Measurements from ENCODE around the gene TMC2.

DNA sequence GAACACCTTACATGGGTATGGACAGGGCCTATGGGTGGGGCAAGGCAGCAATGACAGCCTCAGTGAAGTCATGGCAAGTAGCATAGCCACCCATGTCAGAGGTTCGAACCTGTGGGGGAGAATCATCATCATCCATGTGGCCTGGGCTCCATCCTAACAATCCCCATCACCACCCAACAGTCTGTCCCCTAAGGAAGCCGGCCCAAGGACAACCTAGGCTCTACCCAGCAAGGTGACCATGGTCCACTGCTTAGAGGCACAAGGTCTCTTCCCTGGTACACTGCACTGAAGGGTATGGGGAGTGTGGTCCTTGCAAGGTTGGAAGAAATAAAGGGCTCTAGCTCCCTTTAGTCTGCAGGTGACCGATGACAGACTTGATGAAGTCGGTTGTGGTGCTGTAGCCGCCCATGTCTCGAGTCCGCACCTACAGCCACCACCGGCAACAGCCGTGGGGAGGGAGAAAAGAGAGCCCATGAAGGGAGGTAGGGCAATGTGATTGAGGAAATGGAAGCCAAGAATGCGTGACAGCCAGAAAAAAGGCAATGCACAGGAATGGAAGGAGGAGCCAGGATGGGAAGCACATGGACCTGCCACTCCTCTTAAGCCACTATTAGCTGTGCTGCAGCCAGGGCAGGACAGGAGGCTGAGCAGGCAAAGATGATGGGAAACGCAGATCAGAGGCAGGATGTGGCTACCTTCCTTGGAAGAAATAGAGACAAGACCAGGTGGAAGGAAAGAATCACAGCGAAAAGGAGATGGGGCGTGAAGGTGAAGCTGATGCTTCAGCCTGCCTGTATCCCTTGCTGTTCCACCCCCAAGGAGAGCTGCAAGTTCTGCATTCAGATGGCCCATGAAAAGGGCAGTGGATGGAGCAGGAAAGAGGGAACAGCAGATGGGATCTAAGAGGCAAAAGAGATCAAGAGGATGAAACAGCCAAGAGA lies 122.3 kb downstream of the TMC2 start:
- TF ChIP-seq CTCF (IDR thresholded peaks at IDR 0.05) (no peak), POLR2A (IDR thresholded peaks at IDR 0.05) (no peak)

Data from Peyer's patch (tissue), 4 donors.